Stimulated activated CD4-positive, alpha-beta T cell treated with anti-CD3 and anti-CD28 coated beads, TNF-alpha, amount 100 ng/mL, for 24 hours (primary cell): ENCODE results near the gene WDFY3.

Experiments used
- DNase-seq, 3 experiments: peaks; one replicate each; pipeline ENCODE4 v3.0.0-alpha.2; 2020; ENCODE audit warnings: low read depth in 3 of 3

Gene WDFY3

GRCh38 chr4:84948056-84948455 lies 18.4 kb downstream of the WDFY3 start:
- no peak for DNase-seq

GRCh38 chr4:84944947-84945346 lies 21.5 kb downstream of the WDFY3 start:
- DNase-seq: no peak

DNA sequence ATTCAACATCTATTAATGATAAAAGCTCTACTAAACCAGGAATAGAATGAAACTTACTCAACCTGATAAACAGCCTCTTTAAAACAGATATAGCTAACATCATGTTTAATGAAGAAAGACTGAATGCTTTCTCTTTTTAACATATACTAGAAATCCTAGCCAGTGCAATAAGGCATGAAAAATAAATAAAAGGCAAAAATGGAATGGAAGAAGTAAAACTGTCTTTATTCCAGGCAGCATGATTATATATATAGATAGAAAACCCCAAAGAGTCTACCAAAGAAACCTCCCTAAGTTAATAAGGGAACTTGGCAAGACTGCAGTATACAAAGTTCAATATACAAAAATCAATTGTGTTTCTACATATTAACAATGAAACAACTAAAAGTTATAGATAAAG lies 25.5 kb downstream of the WDFY3 start:
- no peak for DNase-seq

GRCh38 chr4:84939113-84939512 lies 27.4 kb downstream of the WDFY3 start:
- no peak for DNase-seq

- no peak for DNase-seq
Measured at GRCh38 chr4:84938316-84938715, 28.2 kb downstream of the WDFY3 start.

- no peak for DNase-seq
Measured at GRCh38 chr4:84937381-84937977, 29.0 kb downstream of the WDFY3 start.

DNA sequence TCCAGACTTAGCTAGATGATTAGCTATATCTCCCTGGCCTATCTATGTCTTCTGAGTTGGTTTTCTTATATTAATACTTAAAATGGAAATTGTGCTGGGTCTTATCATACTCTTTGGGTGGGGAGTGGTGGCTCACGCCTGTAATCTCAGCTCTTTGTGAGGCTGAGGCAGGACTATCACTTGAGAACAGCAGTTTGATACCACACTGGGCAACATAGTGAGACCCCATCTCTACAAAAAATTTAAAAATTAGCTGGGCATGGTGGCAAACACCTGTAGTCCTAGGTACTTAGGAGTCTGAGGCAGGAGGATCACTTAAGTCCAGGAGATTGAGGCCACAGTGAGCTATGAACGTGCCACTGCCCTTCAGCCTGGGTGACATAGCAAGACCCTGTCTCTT lies 30.4 kb downstream of the WDFY3 start:
- DNase-seq: no peak

- DNase-seq: no peak
Measured at GRCh38 chr4:84932462-84932861, 34.0 kb downstream of the WDFY3 start.

- no peak for DNase-seq
Measured at GRCh38 chr4:84931961-84932360, 34.5 kb downstream of the WDFY3 start.

GRCh38 chr4:84931274-84931673 lies 35.2 kb downstream of the WDFY3 start:
- DNase-seq: no peak

DNA sequence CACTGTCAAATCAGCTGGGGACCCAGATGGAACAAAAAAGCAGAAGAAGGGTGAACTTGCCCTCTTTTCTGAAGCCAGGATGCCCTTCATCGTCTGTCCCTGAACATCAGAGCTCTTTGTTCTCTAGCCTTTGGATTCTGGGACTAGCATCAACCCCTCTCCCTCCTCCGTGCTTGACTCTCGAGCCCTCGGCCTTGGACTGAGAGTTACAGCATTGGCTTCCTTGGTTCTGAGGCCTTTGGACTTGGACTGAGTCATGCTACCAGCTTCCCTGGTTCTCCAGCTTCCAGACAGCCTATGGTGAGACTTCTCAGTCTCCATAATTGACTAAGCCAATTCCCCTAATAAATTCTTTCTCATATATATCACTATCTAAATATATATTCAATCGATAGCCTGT lies 38.4 kb downstream of the WDFY3 start:
- no peak for DNase-seq

DNA sequence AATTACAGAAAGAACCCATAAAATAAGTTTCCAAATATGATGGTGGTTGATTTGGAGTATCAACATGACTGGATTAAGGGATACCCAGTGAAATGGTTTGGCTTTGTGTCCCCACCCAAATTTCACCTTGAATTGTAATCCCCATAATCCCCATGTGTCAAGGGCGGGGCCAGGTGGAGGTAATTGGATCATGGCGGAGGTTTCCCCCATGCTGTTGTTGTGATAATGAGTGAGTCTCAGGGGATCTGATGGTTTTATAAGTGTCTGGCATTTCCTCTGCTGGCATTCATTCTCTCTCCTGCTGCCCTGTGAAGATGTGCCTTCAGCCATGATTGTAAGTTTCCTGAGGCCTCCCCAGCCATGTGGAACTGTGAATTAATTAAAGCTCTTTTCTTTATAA lies 39.1 kb downstream of the WDFY3 start:
- DNase-seq: no peak

DNA sequence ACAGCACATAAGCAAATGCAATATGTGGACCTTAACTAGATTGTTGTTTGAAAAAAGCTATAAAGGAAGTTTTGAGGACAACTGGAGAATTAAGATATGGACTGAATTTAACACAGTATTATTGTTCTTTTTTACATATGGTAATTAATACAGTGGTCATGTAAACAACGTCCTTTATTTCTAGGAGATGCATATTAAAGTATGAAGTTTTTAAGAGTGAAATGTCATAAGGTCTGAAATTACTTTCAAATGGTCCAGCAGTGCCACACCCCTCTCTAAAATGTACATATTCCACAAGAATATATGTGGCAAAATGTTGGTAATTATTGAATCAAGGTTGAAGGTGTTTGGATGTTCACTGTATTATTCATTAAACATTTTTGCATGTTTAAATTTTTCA lies 40.9 kb downstream of the WDFY3 start:
- DNase-seq: no peak

DNA sequence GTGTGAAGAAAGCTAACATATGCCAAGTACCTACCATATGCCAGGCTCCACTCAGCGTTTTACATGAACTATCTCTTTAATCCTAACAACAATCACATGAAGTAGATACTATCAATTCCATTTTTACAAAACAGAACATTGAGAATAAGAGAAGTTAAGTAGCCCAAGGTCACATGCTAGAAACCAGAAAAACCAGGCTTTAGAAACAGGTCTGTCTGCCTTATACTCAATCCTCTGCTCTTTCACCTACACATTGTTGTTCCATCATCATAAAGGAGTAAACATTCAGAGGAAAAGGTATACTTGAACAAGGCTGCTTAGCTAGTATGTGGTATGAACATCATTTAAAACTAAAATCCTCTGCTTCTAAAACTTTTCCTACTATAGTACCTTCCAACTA lies 42.1 kb downstream of the WDFY3 start:
- DNase-seq: no peak

DNA sequence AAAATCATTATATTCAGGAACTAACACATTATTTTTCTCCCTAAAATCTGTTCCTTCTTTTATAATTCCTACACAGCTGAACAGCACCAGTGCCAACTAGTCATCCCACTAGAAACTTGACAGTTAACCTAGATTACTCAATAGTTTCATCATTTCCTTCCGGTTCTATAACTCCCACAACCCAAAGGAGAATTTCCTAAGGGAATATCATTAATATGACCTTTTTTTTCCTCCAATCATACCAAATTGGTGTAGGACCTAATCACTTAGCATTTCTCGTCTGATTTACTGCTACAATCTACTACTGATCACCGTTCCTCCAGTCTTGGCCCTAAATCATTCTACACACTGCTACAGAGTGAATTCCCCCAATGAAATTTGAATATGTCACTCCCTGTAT lies 45.9 kb downstream of the WDFY3 start:
- no peak for DNase-seq

DNA sequence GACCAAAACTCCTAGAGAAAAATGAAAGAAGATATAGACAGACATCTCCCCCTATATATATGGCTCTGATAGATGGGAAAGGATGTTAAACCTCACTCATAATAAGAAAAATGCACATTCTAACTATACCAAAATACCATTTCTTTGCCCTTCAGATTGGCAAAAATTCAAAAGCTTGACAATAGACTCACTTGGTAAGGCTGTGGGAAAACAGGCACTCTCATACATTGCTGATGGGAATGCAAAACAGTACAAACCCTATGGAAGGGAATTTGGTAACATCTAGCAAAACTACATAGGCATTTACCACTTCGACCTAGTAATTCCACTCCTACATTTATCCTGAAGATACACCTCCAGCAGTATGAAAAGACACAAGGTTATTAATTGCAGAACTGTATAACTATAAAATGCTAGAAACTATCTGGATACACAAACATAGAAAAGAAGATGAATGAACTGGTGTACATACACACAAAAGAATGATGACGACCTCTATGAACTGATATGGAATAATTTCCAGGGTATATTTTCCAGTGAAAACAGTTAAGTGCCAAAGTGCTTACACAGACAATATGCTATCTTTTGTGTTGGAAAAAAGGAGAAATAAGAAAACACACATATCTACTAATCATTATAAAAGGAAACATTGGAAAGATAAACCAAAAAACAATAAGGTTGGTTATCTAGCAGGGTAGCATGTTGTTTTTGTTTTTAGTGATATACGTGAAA lies 48.5 kb downstream of the WDFY3 start:
- no peak for DNase-seq

GRCh38 chr4:84917086-84917821 lies 49.2 kb downstream of the WDFY3 start:
- DNase-seq: no peak

DNA sequence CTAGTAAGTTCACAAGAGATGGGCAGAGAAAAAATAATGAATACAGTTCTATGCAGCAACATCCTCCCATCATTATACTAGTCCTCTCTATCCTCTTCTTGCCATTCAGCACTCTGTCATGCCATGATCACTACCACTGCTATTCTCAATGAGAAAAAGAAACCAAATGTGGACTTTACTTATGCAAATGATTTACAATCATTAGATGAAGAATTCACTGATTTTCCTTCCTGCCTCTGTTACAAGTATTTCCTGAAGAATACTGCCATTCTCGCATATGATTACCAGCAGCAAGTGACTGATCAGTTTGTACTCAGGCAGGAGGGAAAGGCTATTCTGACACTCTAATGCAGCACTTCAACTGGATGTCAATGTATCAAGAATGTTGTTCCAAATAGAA lies 50.3 kb downstream of the WDFY3 start:
- no peak for DNase-seq

DNA sequence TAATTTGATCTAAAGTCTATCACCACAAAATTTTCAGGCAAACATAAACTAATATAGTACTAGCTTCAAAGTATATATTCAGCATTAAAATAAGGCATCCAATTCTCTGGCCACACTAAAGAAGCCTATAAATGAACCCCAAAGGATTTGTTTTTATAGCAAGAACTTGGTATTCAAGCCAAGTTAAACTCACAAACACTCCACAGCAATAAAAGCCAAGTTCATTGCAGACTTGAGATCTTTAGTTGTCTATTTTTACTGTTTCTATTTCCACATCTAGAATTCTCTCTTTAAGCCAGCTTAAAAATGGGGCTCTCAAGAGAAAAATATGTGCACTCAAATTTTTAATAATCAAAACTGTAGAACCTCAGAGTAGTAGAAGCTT lies 51.1 kb downstream of the WDFY3 start:
- no peak for DNase-seq

GRCh38 chr4:84914686-84915395 lies 51.6 kb downstream of the WDFY3 start:
- no peak for DNase-seq

DNA sequence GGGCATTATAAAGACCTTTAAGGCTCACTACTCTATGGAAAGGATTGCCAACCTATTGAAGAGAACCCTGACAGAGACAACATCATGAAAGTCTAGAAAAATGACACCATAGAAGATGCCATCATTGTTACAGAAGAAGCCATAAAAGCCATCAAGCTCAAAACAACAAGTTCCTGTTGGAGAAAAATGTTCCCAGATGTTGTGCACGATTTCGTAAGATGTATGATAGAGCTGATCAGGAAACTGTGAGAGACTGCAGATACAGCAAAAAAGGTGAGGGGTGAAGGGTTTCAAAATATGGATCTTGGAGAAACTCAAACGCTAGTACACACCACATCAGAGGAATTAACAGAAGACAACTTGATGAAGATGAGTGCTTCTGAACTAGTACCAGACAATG lies 53.3 kb downstream of the WDFY3 start:
- no peak for DNase-seq

GRCh38 chr4:84912741-84913140 lies 53.7 kb downstream of the WDFY3 start:
- no peak for DNase-seq

- DNase-seq: no peak
Measured at GRCh38 chr4:84908876-84909275, 57.6 kb downstream of the WDFY3 start.
